ENCODE data around the gene SPSB4.

SPSB4 gene

DNA sequence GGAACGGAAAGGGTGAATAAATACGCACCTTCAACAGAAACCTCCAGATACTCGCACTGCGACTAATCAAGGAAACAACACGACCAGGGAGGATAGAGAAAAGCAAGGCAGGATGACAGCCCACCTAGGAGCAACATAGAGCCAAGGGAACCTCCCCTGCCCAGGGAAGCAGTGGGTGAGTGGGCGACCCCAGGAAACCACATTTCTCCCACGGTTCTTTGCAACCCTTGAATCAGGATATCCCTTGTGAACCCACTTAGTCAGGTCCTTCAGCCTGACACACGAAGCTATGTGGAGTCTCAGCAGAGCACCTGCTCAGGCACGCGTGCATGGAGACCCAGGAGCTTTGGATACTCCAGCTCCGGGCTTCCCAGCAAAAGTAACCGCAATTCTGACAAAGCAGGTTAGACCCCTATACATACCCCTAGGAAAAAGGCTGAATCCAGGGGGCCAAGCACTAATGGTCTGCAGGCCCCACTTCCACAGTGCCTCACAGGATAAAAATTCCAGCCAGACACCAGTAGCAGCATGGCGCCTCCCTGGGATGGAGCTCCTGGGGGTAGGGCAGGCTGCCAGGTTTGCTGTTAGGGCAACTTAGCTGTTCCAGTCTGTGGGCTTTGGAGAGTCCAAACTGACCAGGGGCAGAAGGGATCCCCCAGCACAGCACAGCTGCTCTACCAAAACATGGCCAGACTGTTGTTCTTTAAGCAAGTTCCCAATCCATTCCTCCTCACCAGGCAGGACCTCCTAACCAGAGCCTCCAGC lies 142.1 kb downstream of the SPSB4 start:
- no peak overlapping the region for H2BK120ac ChIP-seq (ENCODE audit: low read depth, low read length)
- no peak overlapping the region for H3K4me2 ChIP-seq (ENCODE audit: low read length)
- no peak overlapping the region for H3K4ac ChIP-seq (ENCODE audit: low read depth, low read length)
- H3K56ac ChIP-seq (ENCODE audit: low read length), result no peak overlapping the region
- H3K27ac ChIP-seq (ENCODE audit: low read depth, low read length), result no peak overlapping the region
- no peaks in the 10 kb centered on the region for H3K27me3 ChIP-seq (ENCODE audit: insufficient read depth, low read length, poor library complexity)
- no peak overlapping the region for H2BK5ac ChIP-seq (ENCODE audit: low read length)
- H4K8ac ChIP-seq (ENCODE audit: low read depth, low read length), result no peak overlapping the region
- H3K23ac ChIP-seq (ENCODE audit: low read length), result no peak overlapping the region
- no peak overlapping the region for H3K18ac ChIP-seq (ENCODE audit: low read length)
- no peaks in the 10 kb centered on the region for H3K36me3 ChIP-seq (ENCODE audit: control insufficient read depth, insufficient read depth, low read length)
- no peaks in the 10 kb centered on the region for H3K79me2 ChIP-seq (ENCODE audit: control insufficient read depth, insufficient read depth, low read length)
- H2AK5ac ChIP-seq (ENCODE audit: low read length), result no peak overlapping the region
- H3K79me1 ChIP-seq (ENCODE audit: low read length), result no peaks in the 10 kb centered on the region
- no CpG with 5 or more reads among the region's 13 CpGs for WGBS (ENCODE audit: extremely low coverage, insufficient coverage, low lambda C conversion rate)
- H3K4me3 ChIP-seq (ENCODE audit: low read length), result no peak overlapping the region
- no peak overlapping the region for H2BK15ac ChIP-seq (replicated peaks; ENCODE audit: low read depth)
- no peak overlapping the region for H3K9ac ChIP-seq (ENCODE audit: low read length)
- no peak overlapping the region for H4K5ac ChIP-seq (ENCODE audit: low read length)
- H3K4me1 ChIP-seq (ENCODE audit: control insufficient read depth, low read depth, low read length), result no peaks in the 10 kb centered on the region
- no peak for DNase-seq
